PC-9 (cell line): Measurements from ENCODE around the gene ARL6IP5. TPM values are rescaled to one million over a fixed set of nuclear protein-coding genes. Genes with fewer than 3 reads are reported as not detected.

Experiments
- BruUV-seq: library from RNA; stranded (reverse); fragments of 400-500 nt; replicated peaks from 2 replicates; lab custom pipeline; 2021; lab: Mats Ljungman, UMichigan
- CTCF ChIA-PET: fragments of 300-600 bp; sonication (Branson Sonifier 250); formaldehyde crosslinking; loops from one replicate; lab custom pipeline; 2022; ENCODE audit warnings: antibody characterized with exemption; lab: Charles Lee
- POLR2A ChIA-PET: fragments of 300-600 bp; sonication (Branson Sonifier 250); formaldehyde crosslinking; loops from one replicate; lab custom pipeline; 2022; ENCODE audit warnings: antibody characterized with exemption; ENCODE audit not compliant: unreplicated experiment; lab: Charles Lee
- DNase-seq, 2 experiments: peaks; one replicate each; pipeline versions ENCODE4 v3.0.0 to v3.0.0-alpha.2; 2015 to 2022; ENCODE audit warnings: mixed read lengths in 1 of 2
- H2AFZ ChIP-seq: fragments of 200-600 bp; sonication (generic); 2 replicates; pipeline ENCODE4 v1.8.1; 2017; ENCODE audit warnings: antibody characterized with exemption
- H3F3A ChIP-seq: fragments of 200-600 bp; sonication (generic); 2 replicates; pipeline ENCODE4 v1.8.1; 2017; ENCODE audit warnings: antibody characterized with exemption, mild to moderate bottlenecking, low read depth; ENCODE audit not compliant: insufficient read depth
- H3K27ac ChIP-seq: fragments of 200-600 bp; sonication (generic); 2 replicates; pipeline ENCODE4 v1.6.1; 2016; ENCODE audit warnings: mixed run types
- H3K27me3 ChIP-seq: fragments of 200-600 bp; sonication (generic); 2 replicates; pipeline ENCODE4 v1.6.1; 2016; ENCODE audit warnings: low read depth, mixed run types; ENCODE audit not compliant: insufficient read depth
- H3K36me3 ChIP-seq: fragments of 200-600 bp; sonication (generic); 2 replicates; pipeline ENCODE4 v1.6.1; 2016; ENCODE audit warnings: low read depth, mixed run types
- H3K4me1 ChIP-seq: fragments of 200-600 bp; sonication (generic); replicated peaks from 2 replicates; pipeline ENCODE4 v1.6.1; 2016; ENCODE audit warnings: mixed run types; ENCODE audit not compliant: insufficient read depth
- H3K4me2 ChIP-seq: fragments of 200-600 bp; sonication (generic); 2 replicates; pipeline ENCODE4 v1.6.1; 2017; ENCODE audit warnings: mixed run types
- H3K4me3 ChIP-seq: fragments of 200-600 bp; sonication (generic); 2 replicates; pipeline ENCODE4 v1.6.1; 2016; ENCODE audit warnings: mixed run types
- H3K79me2 ChIP-seq: fragments of 200-600 bp; sonication (generic); 2 replicates; pipeline ENCODE4 v1.6.1; 2017; ENCODE audit warnings: low read depth, mixed run types
- H3K9me2 ChIP-seq: fragments of 200-600 bp; sonication (generic); 2 replicates; pipeline ENCODE4 v1.8.1; 2017; ENCODE audit warnings: mild to moderate bottlenecking; ENCODE audit not compliant: insufficient read depth
- H3K9me3 ChIP-seq: fragments of 200-600 bp; sonication (generic); 2 replicates; pipeline ENCODE4 v1.8.1; 2016; ENCODE audit warnings: low read depth; ENCODE audit not compliant: insufficient read depth
- H4K20me1 ChIP-seq: fragments of 200-600 bp; sonication (generic); 2 replicates; pipeline ENCODE4 v1.8.1; 2017; ENCODE audit not compliant: insufficient read depth
- EZH2 ChIP-seq: fragments of 200-600 bp; sonication (generic); IDR thresholded peaks from 2 replicates; pipeline ENCODE4 v1.8.0; 2017; ENCODE audit warnings: antibody characterized with exemption, low read depth
- intact Hi-C: fragments of 100-400 bp; cut with micrococcal nuclease; formaldehyde crosslinking; loops from one replicate; pipeline ENCODE4 v1.10.0; 2022; ENCODE audit not compliant: unreplicated experiment
- total RNA-seq: library from RNA; stranded (reverse); gene quantifications from 2 replicates; pipeline ENCODE4 v1.2.3, GENCODE V29; 2021
- TF ChIP-seq, protein P1 (sequence below): fragments of 200-600 bp; sonication (generic); conservative IDR thresholded peaks from 2 replicates; pipeline ENCODE4 v1.6.1; 2017; ENCODE audit warnings: mixed run types, antibody characterized with exemption, mild to moderate bottlenecking, moderate library complexity

The ARL6IP5 gene
- total RNA-seq, 1 experiment from 2014 or later, result 45.7 TPM

DNA sequence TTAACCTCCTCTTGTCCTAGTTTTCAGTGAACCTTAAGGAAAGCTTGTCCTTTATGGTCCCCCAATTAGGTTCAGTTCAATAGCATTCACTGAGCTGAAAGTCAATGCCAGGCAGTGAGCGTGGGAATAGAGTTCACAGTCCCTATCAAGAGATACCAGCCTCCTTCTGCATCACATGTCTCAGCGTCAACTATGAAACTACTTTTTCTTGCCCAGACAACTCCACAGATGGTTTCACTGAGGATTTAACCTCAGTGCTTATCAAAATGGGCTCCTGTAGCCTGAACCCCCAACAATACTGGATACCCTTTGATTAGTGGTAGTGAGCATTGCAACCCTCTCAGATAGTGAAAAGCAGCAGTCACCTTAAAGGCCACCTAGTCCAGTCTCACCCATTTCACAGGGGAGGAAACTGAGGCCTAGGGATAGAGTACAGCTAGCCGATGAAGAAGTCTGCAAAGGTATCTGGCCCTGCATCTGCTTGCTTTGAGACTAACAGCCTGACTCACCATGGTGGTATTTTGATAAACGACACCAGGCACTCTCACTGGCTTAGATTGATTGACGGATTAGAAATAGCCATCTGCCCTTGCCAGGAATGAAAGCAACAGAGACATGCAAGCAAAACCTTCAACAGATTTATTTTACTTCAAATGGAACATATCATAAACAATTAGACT, 3.0 kb upstream of the ARL6IP5 start:
- peak overlapping the region; percentile 19; the same call in 1 of the 2 replicates for H3K4me2 ChIP-seq
- intact Hi-C loops, result loop anchor here (10.0 kb wide), 1 partner anchor 153 kb away; no protein-coding TSS in a partner anchor
- no peaks in the 10 kb centered on the region for H3K9me2 ChIP-seq
- TF ChIP-seq EZH2, result no peak
- TF ChIP-seq, protein P1, sequence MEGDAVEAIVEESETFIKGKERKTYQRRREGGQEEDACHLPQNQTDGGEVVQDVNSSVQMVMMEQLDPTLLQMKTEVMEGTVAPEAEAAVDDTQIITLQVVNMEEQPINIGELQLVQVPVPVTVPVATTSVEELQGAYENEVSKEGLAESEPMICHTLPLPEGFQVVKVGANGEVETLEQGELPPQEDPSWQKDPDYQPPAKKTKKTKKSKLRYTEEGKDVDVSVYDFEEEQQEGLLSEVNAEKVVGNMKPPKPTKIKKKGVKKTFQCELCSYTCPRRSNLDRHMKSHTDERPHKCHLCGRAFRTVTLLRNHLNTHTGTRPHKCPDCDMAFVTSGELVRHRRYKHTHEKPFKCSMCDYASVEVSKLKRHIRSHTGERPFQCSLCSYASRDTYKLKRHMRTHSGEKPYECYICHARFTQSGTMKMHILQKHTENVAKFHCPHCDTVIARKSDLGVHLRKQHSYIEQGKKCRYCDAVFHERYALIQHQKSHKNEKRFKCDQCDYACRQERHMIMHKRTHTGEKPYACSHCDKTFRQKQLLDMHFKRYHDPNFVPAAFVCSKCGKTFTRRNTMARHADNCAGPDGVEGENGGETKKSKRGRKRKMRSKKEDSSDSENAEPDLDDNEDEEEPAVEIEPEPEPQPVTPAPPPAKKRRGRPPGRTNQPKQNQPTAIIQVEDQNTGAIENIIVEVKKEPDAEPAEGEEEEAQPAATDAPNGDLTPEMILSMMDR, result no peak
- H3K27me3 ChIP-seq, result no peaks in the 10 kb centered on the region
- H3K4me1 ChIP-seq, result peaks cover 60% of the 10 kb centered on the region
- peaks cover 39% of the 10 kb centered on the region for H3K79me2 ChIP-seq
- no peak overlapping the region for H3K4me3 ChIP-seq
- peak overlapping the region; percentile 94; the same call in 1 of the 2 replicates for H3K27ac ChIP-seq
- no peaks in the 10 kb centered on the region for H3K36me3 ChIP-seq
- ChIA-PET CTCF (interaction anchor here (0.5 kb wide), 1 partner anchor 77 kb away, joined by 4 read pairs; no protein-coding TSS in a partner anchor), POLR2A (interaction anchor here (0.7 kb wide), 1 partner anchor 61 kb away, joined by 7 read pairs; no protein-coding TSS in a partner anchor)
- peaks cover 31% of the 10 kb centered on the region for H3F3A ChIP-seq
- no peaks in the 10 kb centered on the region for H3K9me3 ChIP-seq
- BruUV-seq, result no TSS peak
- no peak overlapping the region for H2AFZ ChIP-seq
- DNase-seq, result peak in 1 of 2 experiments; percentile 67
- no peaks in the 10 kb centered on the region for H4K20me1 ChIP-seq

DNA sequence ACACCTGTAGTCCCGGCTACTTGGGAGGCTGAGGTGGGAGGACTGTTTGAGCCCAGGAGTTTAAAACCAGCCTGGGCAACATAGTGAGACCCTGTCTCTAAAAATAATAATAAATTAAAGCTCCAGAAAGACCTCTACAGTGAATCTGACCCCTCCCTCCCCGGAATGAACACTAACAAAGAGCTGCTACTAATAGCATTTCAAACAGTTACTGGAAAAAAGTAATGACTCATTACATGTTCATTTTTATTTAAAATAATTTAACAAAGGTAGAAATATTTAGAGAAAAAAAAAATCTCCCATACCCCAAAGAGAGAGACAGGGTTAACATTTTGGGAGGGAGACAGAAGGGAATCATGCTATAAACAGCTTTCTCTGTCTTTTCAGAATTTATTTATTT, 2.4 kb upstream of the ARL6IP5 start:
- no TSS peak for BruUV-seq
- Histone ChIP-seq H3K4me3 (no peak overlapping the region), H3K4me2 (peak overlapping the region; percentile 99; the same call in 1 of the 2 replicates), H3F3A (peaks cover 36% of the 10 kb centered on the region), H3K27me3 (no peaks in the 10 kb centered on the region), H4K20me1 (no peaks in the 10 kb centered on the region), H3K9me2 (no peaks in the 10 kb centered on the region), H2AFZ (no peak overlapping the region), H3K9me3 (no peaks in the 10 kb centered on the region), H3K27ac (peak overlapping the region; percentile 94; the same call in 1 of the 2 replicates), H3K79me2 (peaks cover 41% of the 10 kb centered on the region), H3K36me3 (no peaks in the 10 kb centered on the region), H3K4me1 (peaks cover 66% of the 10 kb centered on the region)
- no peak for DNase-seq
- TF ChIP-seq, protein P1, result no peak
- TF ChIP-seq EZH2, result no peak
- CTCF ChIA-PET, result no interaction called here
- POLR2A ChIA-PET, result no interaction called here
- intact Hi-C loops, result loop anchor here (10.0 kb wide), 1 partner anchor 152 kb away; no protein-coding TSS in a partner anchor

DNA sequence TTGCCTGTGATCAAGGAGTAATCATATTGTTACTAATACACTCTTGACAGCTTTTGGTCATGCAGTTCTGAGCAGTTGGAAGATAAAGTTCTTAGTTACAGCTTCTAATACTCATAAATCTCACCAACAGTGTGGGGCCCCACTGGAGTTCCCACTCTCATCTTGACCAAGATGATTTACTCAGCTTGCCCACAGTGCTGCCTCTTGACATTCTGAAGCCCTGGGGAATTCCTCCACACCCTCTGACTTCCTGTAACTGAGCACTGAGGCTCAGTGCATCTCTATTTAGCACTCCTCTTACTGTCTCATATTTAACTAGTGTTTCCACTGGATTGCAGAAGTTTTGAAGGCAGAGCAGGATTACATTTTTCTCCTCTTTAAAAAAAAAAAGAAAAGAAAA, 1.9 kb upstream of the ARL6IP5 start:
- TF ChIP-seq, protein P1, result no peak
- TF ChIP-seq EZH2, result no peak
- Histone ChIP-seq H3K4me2 (0 out of 2 replicates have a peak overlapping the region, but pooled peaks have one; percentile 99), H3F3A (peaks cover 39% of the 10 kb centered on the region), H3K4me3 (no peak overlapping the region), H3K79me2 (peaks cover 41% of the 10 kb centered on the region), H3K27ac (peak overlapping the region; percentile 94), H3K27me3 (no peaks in the 10 kb centered on the region), H4K20me1 (no peaks in the 10 kb centered on the region), H2AFZ (no peak overlapping the region), H3K9me2 (no peaks in the 10 kb centered on the region), H3K9me3 (no peaks in the 10 kb centered on the region), H3K36me3 (no peaks in the 10 kb centered on the region), H3K4me1 (peaks cover 71% of the 10 kb centered on the region)
- POLR2A ChIA-PET, result no interaction called here
- no TSS peak for BruUV-seq
- intact Hi-C loops, result loop anchor here (10.0 kb wide), 1 partner anchor 152 kb away; no protein-coding TSS in a partner anchor
- CTCF ChIA-PET, result interaction anchor here (0.6 kb wide), 1 partner anchor 22 kb away, joined by 3 read pairs; no protein-coding TSS in a partner anchor
- no peak for DNase-seq
